GM12873 (cell line): ENCODE measurements around the gene SOX30.
A peak's percentile ranks its signal among the peaks of the same experiment; 100 is the strongest.

Experiments
- CTCF ChIP-seq: IDR thresholded peaks from 2 replicates; pipeline ENCODE4 v1.5.1; 2012; ENCODE audit warnings: low read depth, mild to moderate bottlenecking, moderate library complexity, low read length, control low read depth; ENCODE audit not compliant: insufficient read depth; ENCODE audit errors: missing control alignments

Gene SOX30

GRCh38 chr5:157665467-157666070 lies 13.3 kb upstream of the SOX30 start:
- TF ChIP-seq CTCF = no peak

- TF ChIP-seq CTCF = no peak
These were observed 7.8 kb upstream of the SOX30 start for GRCh38 chr5:157659868-157660660.

- no peak for TF ChIP-seq CTCF
These were observed 6.7 kb upstream of the SOX30 start for GRCh38 chr5:157658893-157659292.

GRCh38 chr5:157657516-157657915 lies 5.3 kb upstream of the SOX30 start:
- TF ChIP-seq CTCF = no peak

- TF ChIP-seq CTCF = peak; percentile 40
These were observed 438 bp downstream of the SOX30 start for GRCh38 chr5:157651623-157652376.

GRCh38 chr5:157650991-157651611 lies 1.1 kb downstream of the SOX30 start:
- no peak for TF ChIP-seq CTCF

GRCh38 chr5:157649101-157649500 lies 3.1 kb downstream of the SOX30 start:
- TF ChIP-seq CTCF = no peak
